Calu3 (cell line): ENCODE data around the gene CACNA1E. TPM values are rescaled to one million over a fixed set of nuclear protein-coding genes. Genes with fewer than 3 reads are reported as not detected.

Experiments
- BruUV-seq: library from RNA; stranded (reverse); fragments of 400-500 nt; replicated peaks from 2 replicates; lab custom pipeline; 2021; lab: Mats Ljungman, UMichigan
- CTCF ChIA-PET: fragments of 300-600 bp; sonication (Branson Sonifier 250); formaldehyde crosslinking; loops from one replicate; lab custom pipeline; 2022; ENCODE audit warnings: antibody characterized with exemption; lab: Charles Lee
- DNase-seq: peaks from one replicate; pipeline ENCODE4 v3.0.0; 2022
- H3K27ac Mint-ChIP-seq: one replicate; pipeline ENCODE4 v1.8.0; 2022; ENCODE audit warnings: mixed read lengths; ENCODE audit not compliant: unreplicated experiment
- H3K27me3 Mint-ChIP-seq: one replicate; pipeline ENCODE4 v1.8.0; 2022; ENCODE audit warnings: mixed read lengths; ENCODE audit not compliant: unreplicated experiment
- H3K36me3 Mint-ChIP-seq: one replicate; pipeline ENCODE4 v1.8.0; 2022; ENCODE audit warnings: mild to moderate bottlenecking, moderate library complexity, mixed read lengths; ENCODE audit not compliant: insufficient read depth, unreplicated experiment
- H3K4me1 Mint-ChIP-seq: one replicate; pipeline ENCODE4 v1.8.0; 2022; ENCODE audit warnings: mild to moderate bottlenecking, low read depth, mixed read lengths; ENCODE audit not compliant: unreplicated experiment
- H3K4me3 Mint-ChIP-seq: one replicate; pipeline ENCODE4 v1.8.0; 2022; ENCODE audit warnings: mild to moderate bottlenecking, low read depth, moderate library complexity, mixed read lengths; ENCODE audit not compliant: unreplicated experiment
- H3K9me3 Mint-ChIP-seq: one replicate; pipeline ENCODE4 v1.8.0; 2022; ENCODE audit warnings: low read depth, mixed read lengths; ENCODE audit not compliant: unreplicated experiment
- CTCF ChIP-seq: fragments of 200-600 bp; IDR thresholded peaks from one replicate; pipeline ENCODE4 v1.8.0; 2022; ENCODE audit warnings: antibody characterized with exemption; ENCODE audit not compliant: unreplicated experiment
- intact Hi-C: fragments of 100-400 bp; cut with micrococcal nuclease; formaldehyde crosslinking; loops from one replicate; pipeline ENCODE4 v1.10.0; 2022; ENCODE audit not compliant: unreplicated experiment
- total RNA-seq: library from RNA; stranded (reverse); gene quantifications from 2 replicates; pipeline ENCODE4 v1.2.3, GENCODE V29; 2022

CACNA1E gene
- total RNA-seq, 1 experiment from 2014 or later, result not detected

- CTCF ChIA-PET, result no interaction called here
- no peak for TF ChIP-seq CTCF
- DNase-seq, result no peak
- intact Hi-C loops, result no loop called here
- BruUV-seq, result no TSS peak
- Mint-ChIP-seq H3K36me3 (no peaks in the 10 kb centered on the region), H3K27me3 (peaks cover 76% of the 10 kb centered on the region), H3K27ac (no peak overlapping the region), H3K4me1 (no peaks in the 10 kb centered on the region), H3K4me3 (no peak overlapping the region), H3K9me3 (peaks cover 3% of the 10 kb centered on the region)
Observed at GRCh38 chr1:181714428-181714827, 231.1 kb downstream of the CACNA1E start.

GRCh38 chr1:181718034-181718433 lies 234.7 kb downstream of the CACNA1E start:
- CTCF ChIA-PET, result interaction anchor here (0.7 kb wide), 1 partner anchor 481 kb away, joined by 3 read pairs; no protein-coding TSS in a partner anchor
- Mint-ChIP-seq H3K9me3 (no peaks in the 10 kb centered on the region), H3K4me3 (no peak overlapping the region), H3K4me1 (no peaks in the 10 kb centered on the region), H3K27ac (no peak overlapping the region), H3K36me3 (no peaks in the 10 kb centered on the region), H3K27me3 (peaks cover 64% of the 10 kb centered on the region)
- intact Hi-C loops, result no loop called here
- no peak for DNase-seq
- no TSS peak for BruUV-seq
- no peak for TF ChIP-seq CTCF

GRCh38 chr1:181726320-181727012 lies 243.1 kb downstream of the CACNA1E start:
- Mint-ChIP-seq H3K27me3 (peaks cover 21% of the 10 kb centered on the region), H3K4me1 (no peaks in the 10 kb centered on the region)

GRCh38 chr1:181730606-181731005 lies 247.3 kb downstream of the CACNA1E start:
- peaks cover 2% of the 10 kb centered on the region for H3K9me3 Mint-ChIP-seq
- no peaks in the 10 kb centered on the region for H3K4me1 Mint-ChIP-seq
- no peak overlapping the region for H3K27ac Mint-ChIP-seq
- no peak overlapping the region for H3K4me3 Mint-ChIP-seq
- no TSS peak for BruUV-seq
- DNase-seq, result no peak
- CTCF ChIA-PET, result no interaction called here
- peaks cover 35% of the 10 kb centered on the region for H3K27me3 Mint-ChIP-seq
- no peak for TF ChIP-seq CTCF
- no peaks in the 10 kb centered on the region for H3K36me3 Mint-ChIP-seq
- intact Hi-C loops, result no loop called here

More at GRCh38 chr1:181726320-181727012, 243.1 kb downstream of the CACNA1E start:
- BruUV-seq, result no TSS peak
- no peak overlapping the region for H3K4me3 Mint-ChIP-seq
- peaks cover 2% of the 10 kb centered on the region for H3K9me3 Mint-ChIP-seq
- no peak overlapping the region for H3K27ac Mint-ChIP-seq
- CTCF ChIA-PET, result no interaction called here
- TF ChIP-seq CTCF, result no peak
- no peak for DNase-seq
- intact Hi-C loops, result no loop called here
- no peaks in the 10 kb centered on the region for H3K36me3 Mint-ChIP-seq
